GM18868 (cell line): Measurements from ENCODE around the gene PGF.

Source experiments
- ATAC-seq: cut with Tn5 transposase; IDR thresholded peaks from one replicate; pipeline ENCODE4 v1.9.1; 2021; ENCODE audit warnings: mild to moderate bottlenecking, moderate library complexity; ENCODE audit not compliant: unreplicated experiment

The PGF gene

DNA sequence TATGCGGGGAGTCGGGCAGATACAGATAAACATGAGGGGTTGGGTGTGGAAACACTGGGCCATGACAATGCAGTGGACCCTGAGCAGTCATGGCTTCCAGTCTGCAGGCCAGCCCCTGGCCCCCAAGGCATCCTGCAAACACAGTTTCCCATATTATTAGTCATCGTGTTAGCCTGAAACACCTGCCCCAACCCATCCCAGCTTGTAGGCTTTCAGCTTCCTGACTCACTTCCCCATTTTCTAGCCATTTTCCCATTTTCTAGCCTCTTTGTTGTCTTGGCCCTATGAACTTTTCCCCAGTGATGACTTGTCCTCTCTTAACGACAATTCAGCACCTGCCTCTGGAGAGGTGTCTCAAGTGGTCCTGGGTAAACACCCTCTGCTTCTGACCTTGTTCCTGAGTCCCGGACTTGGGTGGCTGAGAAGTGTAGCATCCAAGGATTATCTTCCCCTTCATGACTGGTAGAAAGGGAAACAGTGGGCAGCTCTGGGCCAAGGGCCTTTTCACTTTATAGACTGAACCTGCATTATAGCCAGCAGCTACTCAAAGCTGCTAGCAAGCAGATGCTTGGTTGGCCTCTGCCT lies 4.3 kb upstream of the PGF start:
- ATAC-seq, result no peak

DNA sequence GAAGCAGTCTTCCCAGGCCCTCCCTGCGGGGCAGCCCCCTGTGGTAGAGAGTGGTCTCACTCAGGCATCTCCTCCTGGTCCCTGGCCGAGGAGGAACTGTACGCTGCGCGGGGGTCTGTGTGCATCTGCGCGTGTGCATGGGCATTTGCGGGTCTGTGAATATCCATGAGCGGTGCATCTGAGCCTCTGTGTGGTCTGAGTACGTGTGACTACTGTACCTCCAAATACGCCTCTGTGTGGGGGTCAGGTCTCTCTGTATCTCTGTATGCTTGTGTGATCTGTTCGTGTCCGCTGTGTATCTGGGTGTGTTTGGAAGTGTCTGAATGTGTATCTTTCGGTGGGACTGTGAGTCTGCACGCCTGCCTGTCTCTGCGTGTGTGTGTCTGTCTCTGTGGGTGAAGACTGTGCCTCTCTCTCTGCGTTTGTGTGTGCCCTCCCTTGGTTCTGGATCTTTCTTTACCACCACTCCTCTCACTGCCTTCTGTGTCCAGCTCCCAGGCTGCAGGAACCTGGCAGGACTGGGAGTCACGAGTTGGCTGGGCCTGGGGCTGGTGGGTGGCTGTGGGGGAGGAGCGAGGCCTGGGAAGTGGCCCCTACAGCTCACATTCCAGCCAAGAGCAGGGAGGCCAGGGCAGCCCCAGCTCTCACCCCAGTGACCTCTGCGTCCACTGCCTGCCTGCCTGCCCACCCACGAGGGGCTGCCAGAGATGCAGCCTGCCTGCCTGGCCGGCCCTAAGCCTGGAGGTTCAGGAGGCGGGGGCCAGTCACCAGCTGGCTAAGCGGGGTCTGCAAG lies 1.1 kb upstream of the PGF start:
- ATAC-seq, result no peak

GRCh38 chr14:74956027-74956279 lies 556 bp upstream of the PGF start:
- ATAC-seq, result no peak

DNA sequence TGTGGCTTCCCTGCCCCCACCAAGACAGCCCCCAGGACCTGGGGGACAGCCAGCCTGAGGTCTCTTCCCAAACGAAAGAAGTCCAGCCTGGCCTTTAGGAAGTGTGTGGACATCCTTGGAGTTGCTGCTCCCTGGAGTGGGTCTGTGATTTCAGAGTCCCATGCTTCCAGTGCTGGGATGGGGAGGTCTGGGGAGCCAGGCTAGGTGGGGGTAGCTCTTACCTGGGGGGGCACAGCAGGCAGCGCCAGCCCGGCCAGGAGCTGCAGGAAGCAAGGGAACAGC lies 509 bp downstream of the PGF start:
- no peak for ATAC-seq

GRCh38 chr14:74954232-74954946 lies 1.0 kb downstream of the PGF start:
- ATAC-seq, result no peak

- ATAC-seq, result no peak
Measured at GRCh38 chr14:74953686-74954085, 1.7 kb downstream of the PGF start.

DNA sequence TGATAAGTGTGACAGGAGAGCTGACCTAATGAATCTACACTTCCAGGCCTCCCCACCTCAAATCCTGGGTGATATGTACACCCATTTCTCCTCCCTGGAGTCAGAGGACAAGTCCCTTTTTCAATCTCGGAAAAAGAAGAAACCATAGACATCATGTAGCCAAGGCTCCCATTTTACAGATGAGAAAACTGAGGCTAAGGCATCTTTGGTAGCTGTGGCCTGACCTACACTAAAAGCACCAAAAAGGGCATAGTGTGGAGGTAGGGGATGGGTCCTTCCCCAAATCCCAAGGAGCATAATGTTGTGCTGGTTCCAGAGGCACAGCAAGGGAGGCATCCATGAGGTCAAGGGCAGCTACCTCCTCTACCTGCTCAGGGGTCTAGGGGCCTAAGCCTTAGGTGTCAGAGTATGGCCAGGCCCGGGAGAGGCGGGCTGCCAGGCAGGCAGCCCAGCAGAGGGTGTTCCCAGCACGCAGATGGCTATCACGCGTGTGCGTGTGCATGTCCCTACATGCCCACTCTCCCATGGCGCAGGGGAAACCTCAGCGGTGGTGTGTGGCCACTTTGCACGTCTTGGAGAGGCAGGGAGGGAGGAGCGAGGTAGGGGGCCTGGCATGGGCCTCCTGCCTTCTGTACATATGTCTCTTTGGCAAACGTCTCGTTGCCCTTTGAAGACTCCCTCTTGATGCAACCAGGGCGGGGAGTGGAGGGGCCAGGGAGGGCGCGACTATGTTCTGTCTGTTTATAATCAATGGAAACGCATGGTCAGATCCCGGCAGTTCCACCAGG lies 2.5 kb downstream of the PGF start:
- ATAC-seq, result no peak

GRCh38 chr14:74952180-74952665 lies 3.2 kb downstream of the PGF start:
- no peak for ATAC-seq

GRCh38 chr14:74951443-74952179 lies 3.8 kb downstream of the PGF start:
- no peak for ATAC-seq

DNA sequence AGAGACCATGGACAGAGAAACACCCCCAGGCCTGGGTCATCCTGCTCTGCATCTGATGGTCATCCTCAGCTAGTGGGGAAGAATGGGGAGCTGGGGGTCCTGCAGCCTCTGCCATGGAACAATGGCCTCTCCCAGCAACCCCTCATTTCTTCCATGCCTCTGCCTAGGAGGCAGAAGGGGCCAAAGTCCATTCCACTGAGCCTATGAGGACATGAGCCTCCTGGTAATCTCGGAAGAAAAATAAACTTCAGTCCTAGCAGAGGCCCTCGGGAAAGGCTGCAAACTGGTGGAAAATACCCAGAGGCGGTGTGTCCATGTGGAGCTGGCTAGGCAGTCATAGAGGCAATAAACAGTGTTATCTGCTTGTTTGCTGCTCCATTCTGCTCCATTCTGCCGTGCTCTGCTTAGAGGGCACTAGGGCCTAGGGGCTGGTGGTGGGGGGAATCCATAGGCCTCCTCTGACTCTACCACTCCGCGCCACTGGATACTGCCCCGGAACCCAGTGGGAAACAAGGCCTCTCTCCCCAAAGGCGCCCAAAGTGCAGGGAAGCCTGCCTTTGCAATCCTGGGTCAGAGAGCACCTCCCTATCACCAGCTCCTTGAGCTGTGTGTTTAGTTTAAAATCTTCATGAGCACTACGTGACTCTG lies 4.5 kb downstream of the PGF start:
- ATAC-seq, result no peak

GRCh38 chr14:74949859-74950573 lies 5.4 kb downstream of the PGF start:
- no peak for ATAC-seq

DNA sequence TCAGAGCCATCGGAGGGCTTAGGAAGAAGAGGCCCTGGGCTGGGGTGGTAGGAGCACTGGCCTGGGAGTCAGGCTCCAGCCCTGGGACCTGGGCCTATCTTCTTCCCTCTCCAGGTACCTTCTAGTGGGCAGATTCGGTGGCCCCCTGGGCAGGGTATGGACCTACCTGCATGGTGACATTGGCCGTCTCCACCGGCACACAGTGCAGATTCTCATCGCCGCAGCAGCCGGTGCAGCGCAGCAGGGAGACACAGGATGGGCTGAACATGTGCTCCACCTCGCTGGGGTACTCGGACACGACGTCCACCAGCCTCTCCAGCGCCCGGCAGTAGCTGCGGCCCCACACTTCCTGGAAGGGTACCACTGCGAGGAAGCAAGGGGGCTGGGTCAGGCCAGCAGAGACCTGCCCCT lies 6.2 kb downstream of the PGF start:
- ATAC-seq, result no peak

GRCh38 chr14:74948228-74949175 lies 6.9 kb downstream of the PGF start:
- no peak for ATAC-seq

DNA sequence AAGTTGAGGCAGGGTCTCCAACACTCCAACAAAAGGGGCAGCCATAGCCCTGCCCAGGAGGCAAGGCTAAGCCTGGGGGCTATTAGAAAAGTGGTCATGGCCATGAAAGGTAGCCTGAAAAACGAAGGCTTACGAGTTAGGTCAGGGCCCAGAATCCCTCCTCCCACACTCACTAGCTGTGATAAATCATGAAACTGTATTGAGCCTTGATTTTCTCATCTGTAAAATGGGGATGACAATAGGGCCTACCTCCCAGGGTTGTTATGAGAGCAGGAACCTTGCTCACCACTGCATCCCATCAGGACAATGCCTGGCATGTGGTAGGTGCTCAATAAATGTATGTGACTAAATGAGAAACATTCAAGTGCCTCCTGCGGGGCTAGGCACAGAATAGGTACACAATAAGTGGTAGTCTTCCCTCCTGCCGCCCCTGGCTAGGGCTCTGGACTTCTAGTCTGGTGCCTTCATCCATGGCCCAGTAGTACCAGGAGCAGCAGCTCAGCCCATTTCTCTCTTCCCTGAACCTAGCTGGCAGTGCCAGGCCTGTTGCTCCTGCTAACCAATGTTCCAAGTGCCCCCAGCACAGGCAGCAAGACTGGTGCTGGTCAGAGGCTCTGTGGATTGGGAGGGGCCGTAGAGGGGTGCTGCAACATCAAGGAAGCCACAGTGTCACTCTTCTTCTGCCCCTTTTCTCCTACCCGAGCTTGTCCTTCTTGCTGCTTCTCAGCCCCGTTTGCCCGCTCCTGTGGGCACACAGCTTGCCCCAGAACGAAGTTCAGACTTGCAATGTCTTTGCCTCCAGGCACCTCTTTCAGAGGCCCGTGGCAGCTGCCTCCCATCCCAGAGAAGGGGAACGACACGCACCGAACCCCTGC lies 7.8 kb downstream of the PGF start:
- no peak for ATAC-seq

DNA sequence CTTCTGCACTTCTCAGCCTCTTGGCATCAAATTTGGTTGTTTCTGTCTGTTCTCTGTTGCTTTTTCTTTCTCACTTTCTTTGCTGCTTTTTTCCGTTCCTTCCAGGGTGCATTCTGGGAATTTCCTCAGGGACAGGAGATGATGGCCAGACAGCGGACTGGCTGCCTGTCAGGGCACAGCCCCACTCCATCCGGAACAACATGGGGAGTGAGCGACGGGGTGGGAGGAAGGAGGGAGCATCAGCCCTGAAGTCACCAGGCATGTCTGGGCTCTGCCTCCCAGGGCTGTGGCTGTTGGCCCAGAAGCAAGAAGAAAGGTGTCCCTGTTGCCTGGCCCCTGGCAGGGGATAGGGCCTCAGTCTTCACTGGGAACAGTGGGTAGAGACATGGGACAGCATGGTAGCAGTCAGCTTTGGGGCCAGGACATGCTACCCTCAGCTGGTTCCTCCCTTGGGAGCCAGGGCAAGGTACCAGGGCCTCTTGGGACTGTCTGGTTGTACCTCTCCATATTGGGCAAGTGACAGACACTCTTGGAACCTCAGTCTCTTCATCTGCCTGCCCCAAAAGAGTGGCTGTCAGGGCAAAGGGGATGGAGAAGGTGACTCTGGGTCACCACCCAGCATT lies 8.6 kb downstream of the PGF start:
- ATAC-seq, result no peak

GRCh38 chr14:74945852-74946658 lies 9.3 kb downstream of the PGF start:
- ATAC-seq, result no peak
